HUES64 (cell line): ENCODE results near the gene TMEFF2.
"Not testable (repeated sequence)": the region's sequence is repeated elsewhere in the genome, so short reads cannot be mapped to it uniquely, and the experiment has no call there.

Experiments used
- H3K27ac ChIP-seq: 2 replicates; pipeline ENCODE4 v1.7.0; 2013; ENCODE audit warnings: low read depth, low read length, inconsistent platforms
- H3K27me3 ChIP-seq: 2 replicates; pipeline ENCODE4 v1.6.1; 2013; ENCODE audit warnings: mild to moderate bottlenecking, low read length; ENCODE audit not compliant: insufficient read depth
- H3K36me3 ChIP-seq: 2 replicates; pipeline ENCODE4 v1.6.1; 2013; ENCODE audit warnings: mild to moderate bottlenecking, low read length; ENCODE audit not compliant: insufficient read depth
- H3K4me1 ChIP-seq: 2 replicates; pipeline ENCODE4 v1.6.1; 2013; ENCODE audit warnings: mild to moderate bottlenecking, low read length, moderate library complexity; ENCODE audit not compliant: insufficient read depth
- H3K4me3 ChIP-seq: 2 replicates; pipeline ENCODE4 v1.5.1; 2013; ENCODE audit warnings: mild to moderate bottlenecking, low read length, moderate library complexity
- H3K9ac ChIP-seq: 2 replicates; pipeline ENCODE4 v1.6.1; 2013; ENCODE audit warnings: mild to moderate bottlenecking, low read depth, low read length
- H3K9me3 ChIP-seq: 2 replicates; pipeline ENCODE4 v1.6.1; 2013; ENCODE audit warnings: low read depth, low read length; ENCODE audit not compliant: insufficient read depth
- WGBS: fragments of 150-250, 120-280 bp; methylation state at CpG from one replicate; pipeline ENCODE4 v1.1.7; 2013; ENCODE audit warnings: missing lambda C conversion rate; 5-methylcytosine and 5-hydroxymethylcytosine counted together

Gene TMEFF2

GRCh38 chr2:191927991-191928390, 266.7 kb downstream of the TMEFF2 start:
- no peak overlapping the region for H3K9ac ChIP-seq
- no peaks in the 10 kb centered on the region for H3K36me3 ChIP-seq
- peaks cover 22% of the 10 kb centered on the region for H3K4me1 ChIP-seq
- no peak overlapping the region for H3K4me3 ChIP-seq
- H3K27me3 ChIP-seq: no peaks in the 10 kb centered on the region
- H3K9me3 ChIP-seq: no peaks in the 10 kb centered on the region
- WGBS: 82% methylated on average over 1 of the region's 3 CpGs
- H3K27ac ChIP-seq: peak overlapping the region; percentile 77; the same call in 1 of the 2 replicates

GRCh38 chr2:191927319-191927867, 267.3 kb downstream of the TMEFF2 start:
- no peak overlapping the region for H3K4me3 ChIP-seq
- WGBS: 54% methylated on average over 4 of the region's 4 CpGs
- H3K27me3 ChIP-seq: no peaks in the 10 kb centered on the region
- H3K4me1 ChIP-seq: peaks cover 22% of the 10 kb centered on the region
- H3K9me3 ChIP-seq: no peaks in the 10 kb centered on the region
- H3K36me3 ChIP-seq: no peaks in the 10 kb centered on the region
- H3K9ac ChIP-seq: peak overlapping the region; percentile 28; the same call in 1 of the 2 replicates
- peak overlapping the region; percentile 77 for H3K27ac ChIP-seq

- Histone ChIP-seq H3K4me3 (no peak overlapping the region), H3K36me3 (no peaks in the 10 kb centered on the region), H3K9me3 (no peaks in the 10 kb centered on the region), H3K4me1 (peaks cover 22% of the 10 kb centered on the region), H3K27ac (no peak overlapping the region), H3K9ac (no peak overlapping the region), H3K27me3 (no peaks in the 10 kb centered on the region)
- WGBS: no CpG with 5 or more reads among the region's 1 CpG
Observed at GRCh38 chr2:191926671-191927070, 268.1 kb downstream of the TMEFF2 start.

GRCh38 chr2:191923652-191923997, 271.1 kb downstream of the TMEFF2 start:
- peaks cover 22% of the 10 kb centered on the region for H3K4me1 ChIP-seq
- no peak overlapping the region for H3K9ac ChIP-seq
- no peak overlapping the region for H3K27ac ChIP-seq
- no peak overlapping the region for H3K4me3 ChIP-seq
- no peaks in the 10 kb centered on the region for H3K27me3 ChIP-seq
- no peaks in the 10 kb centered on the region for H3K9me3 ChIP-seq
- H3K36me3 ChIP-seq: no peaks in the 10 kb centered on the region

GRCh38 chr2:191922736-191923651, 271.7 kb downstream of the TMEFF2 start:
- peaks cover 16% of the 10 kb centered on the region for H3K4me1 ChIP-seq
- no peak overlapping the region for H3K4me3 ChIP-seq
- no peak overlapping the region for H3K9ac ChIP-seq
- H3K27me3 ChIP-seq: no peaks in the 10 kb centered on the region
- H3K36me3 ChIP-seq: no peaks in the 10 kb centered on the region
- WGBS: 97% methylated on average over 19 of the region's 20 CpGs
- no peak overlapping the region for H3K27ac ChIP-seq
- H3K9me3 ChIP-seq: no peaks in the 10 kb centered on the region

GRCh38 chr2:191921650-191922049, 273.1 kb downstream of the TMEFF2 start:
- H3K9me3 ChIP-seq, H3K36me3 ChIP-seq, H3K27me3 ChIP-seq, H3K9ac ChIP-seq, H3K4me3 ChIP-seq, H3K4me1 ChIP-seq, H3K27ac ChIP-seq: not testable (repeated sequence)
- 97% methylated on average over 32 of the region's 32 CpGs for WGBS

- Histone ChIP-seq H3K4me3 (no peak overlapping the region), H3K36me3 (no peaks in the 10 kb centered on the region), H3K4me1 (no peaks in the 10 kb centered on the region), H3K27me3 (no peaks in the 10 kb centered on the region), H3K9ac (no peak overlapping the region), H3K9me3 (no peaks in the 10 kb centered on the region), H3K27ac (no peak overlapping the region)
- 100% methylated on average over 2 of the region's 2 CpGs for WGBS
Observed at GRCh38 chr2:191920502-191920901, 274.2 kb downstream of the TMEFF2 start.

GRCh38 chr2:191917967-191918651, 276.6 kb downstream of the TMEFF2 start:
- Histone ChIP-seq H3K4me1 (no peaks in the 10 kb centered on the region), H3K27me3 (no peaks in the 10 kb centered on the region), H3K4me3 (no peak overlapping the region), H3K27ac (no peak overlapping the region), H3K36me3 (no peaks in the 10 kb centered on the region), H3K9me3 (no peaks in the 10 kb centered on the region), H3K9ac (no peak overlapping the region)
- 92% methylated on average over 9 of the region's 9 CpGs for WGBS

- WGBS: 95% methylated on average over 2 of the region's 2 CpGs
- H3K9me3 ChIP-seq: no peaks in the 10 kb centered on the region
- H3K4me1 ChIP-seq: no peaks in the 10 kb centered on the region
- no peaks in the 10 kb centered on the region for H3K36me3 ChIP-seq
- no peak overlapping the region for H3K9ac ChIP-seq
- no peak overlapping the region for H3K4me3 ChIP-seq
- no peak overlapping the region for H3K27ac ChIP-seq
- no peaks in the 10 kb centered on the region for H3K27me3 ChIP-seq
Observed at GRCh38 chr2:191917430-191917881, 277.3 kb downstream of the TMEFF2 start.

GRCh38 chr2:191916826-191917225, 277.9 kb downstream of the TMEFF2 start:
- Histone ChIP-seq H3K27me3 (no peaks in the 10 kb centered on the region), H3K9ac (no peak overlapping the region), H3K9me3 (no peaks in the 10 kb centered on the region), H3K4me1 (no peaks in the 10 kb centered on the region), H3K36me3 (no peaks in the 10 kb centered on the region), H3K27ac (no peak overlapping the region), H3K4me3 (no peak overlapping the region)
- 92% methylated on average over 1 of the region's 1 CpG for WGBS

- Histone ChIP-seq H3K4me3 (no peak overlapping the region), H3K27ac (no peak overlapping the region), H3K9ac (no peak overlapping the region), H3K27me3 (no peaks in the 10 kb centered on the region), H3K4me1 (no peaks in the 10 kb centered on the region), H3K36me3 (no peaks in the 10 kb centered on the region), H3K9me3 (no peaks in the 10 kb centered on the region)
- WGBS: 99% methylated on average over 2 of the region's 2 CpGs
Observed at GRCh38 chr2:191915750-191916149, 279.0 kb downstream of the TMEFF2 start.
